Measurements from ENCODE around the gene TRABD2B. TPM values are rescaled to one million over a fixed set of nuclear protein-coding genes. Genes with fewer than 3 reads are reported as not detected.

The TRABD2B gene
- total and polyA plus RNA-seq, 2 of the 13 experiments (the other 11 are each of a cell fraction or from before 2014, with no cell fraction given): 0.04 TPM; not detected in 1

- TF ChIP-seq, protein P1, sequence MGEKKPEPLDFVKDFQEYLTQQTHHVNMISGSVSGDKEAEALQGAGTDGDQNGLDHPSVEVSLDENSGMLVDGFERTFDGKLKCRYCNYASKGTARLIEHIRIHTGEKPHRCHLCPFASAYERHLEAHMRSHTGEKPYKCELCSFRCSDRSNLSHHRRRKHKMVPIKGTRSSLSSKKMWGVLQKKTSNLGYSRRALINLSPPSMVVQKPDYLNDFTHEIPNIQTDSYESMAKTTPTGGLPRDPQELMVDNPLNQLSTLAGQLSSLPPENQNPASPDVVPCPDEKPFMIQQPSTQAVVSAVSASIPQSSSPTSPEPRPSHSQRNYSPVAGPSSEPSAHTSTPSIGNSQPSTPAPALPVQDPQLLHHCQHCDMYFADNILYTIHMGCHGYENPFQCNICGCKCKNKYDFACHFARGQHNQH (CRISPR knock-in tag; IDR thresholded peaks at IDR 0.05): no peak
- no peak for TF ChIP-seq KAT7 (CRISPR knock-in tag; IDR thresholded peaks at IDR 0.05; ENCODE audit: borderline replicate concordance)
- no peak for TF ChIP-seq ZNF792 (CRISPR knock-in tag; IDR thresholded peaks at IDR 0.05)
- TF ChIP-seq ZNF562 (CRISPR knock-in tag; IDR thresholded peaks at IDR 0.05; ENCODE audit: borderline replicate concordance): no peak
- TF ChIP-seq ZNF232 (CRISPR knock-in tag; IDR thresholded peaks at IDR 0.05; ENCODE audit: borderline replicate concordance): no peak
Observed at GRCh38 chr1:47759251-47759935, 237.8 kb downstream of the TRABD2B start (continued).

DNA sequence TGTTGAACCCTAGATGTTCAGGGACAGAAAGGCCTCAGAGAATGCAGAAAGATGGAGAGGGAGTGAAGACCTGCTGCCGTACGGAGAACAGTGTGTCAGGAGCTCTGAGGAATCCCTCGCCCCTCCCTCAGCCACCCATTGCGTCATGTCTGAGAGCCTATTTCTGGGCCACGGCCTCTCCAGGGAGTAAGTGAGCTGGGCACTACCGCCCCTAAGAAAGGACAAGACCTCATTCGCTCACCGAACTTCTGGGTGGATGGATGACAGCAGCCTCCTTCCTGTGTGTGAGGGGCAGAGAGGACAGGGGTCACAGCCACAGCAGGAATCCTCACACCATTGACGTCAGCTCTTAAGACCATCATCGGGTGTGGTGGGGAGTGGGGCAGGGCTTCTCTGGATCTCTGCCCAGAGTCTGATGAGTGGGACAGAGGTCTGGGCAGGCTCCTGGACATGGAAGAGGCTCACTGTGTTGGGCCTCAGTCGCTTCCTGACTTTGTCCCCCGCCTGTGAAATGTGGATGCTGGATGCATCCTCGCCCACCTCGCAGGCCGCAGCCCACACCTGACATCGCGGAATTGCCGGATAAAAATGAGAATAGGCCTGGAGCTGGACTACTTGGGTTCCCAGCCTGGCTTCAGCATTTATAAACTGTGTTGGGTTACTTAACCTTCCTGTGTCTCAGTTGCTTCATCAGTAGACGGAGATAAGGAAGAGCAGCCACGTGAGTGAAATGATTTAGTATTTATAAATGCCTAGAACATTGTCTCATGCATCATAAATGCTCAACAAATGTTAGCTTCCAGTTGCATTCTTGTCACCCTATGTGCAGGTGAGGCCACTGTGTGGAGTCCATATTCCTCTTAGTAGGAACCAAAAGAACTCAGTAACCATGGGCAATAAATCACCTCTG lies 238.6 kb downstream of the TRABD2B start:
- no peaks in the 10 kb centered on the region for H3K36me3 ChIP-seq (replicated peaks in 1 of 2; ENCODE audit: control insufficient read depth in 1 of 2, insufficient read depth in 2 of 2, low read length in 2 of 2)
- no peak overlapping the region for H3K27ac ChIP-seq (ENCODE audit: extremely low read length, insufficient read depth, low read length)
- BruUV-seq (replicated peaks): no TSS peak
- no peaks in the 10 kb centered on the region for H3K9me3 ChIP-seq (ENCODE audit: low read length)
- in situ Hi-C loops (cut with HindIII; ENCODE audit: extremely low pct_ligation_motif_present, low pct_unique_long_range_greater_than_20kb) (no loop called here), intact Hi-C loops (cut with micrococcal nuclease; ENCODE audit: unreplicated experiment) (no loop called here)
- ATAC-seq: no peak
- TF ChIP-seq AGO2 (optimal IDR thresholded peaks at IDR 0.05; ENCODE audit: low read depth, low read length): no peak
- TF ChIP-seq ZNF704 (CRISPR knock-in tag; IDR thresholded peaks at IDR 0.05; ENCODE audit: borderline replicate concordance): no peak
- TF ChIP-seq CREB1 (IDR thresholded peaks at IDR 0.05): 0 out of 2 replicates have a peak, but pooled peaks have one; percentile 3
- no peak for TF ChIP-seq CREB1 (CRISPR knock-in tag; IDR thresholded peaks at IDR 0.05)
- TF ChIP-seq DNMT1 (CRISPR knock-in tag; IDR thresholded peaks at IDR 0.05): no peak
- peak; percentile 38 for TF ChIP-seq CEBPB (IDR thresholded peaks at IDR 0.05; ENCODE audit: borderline replicate concordance, low read depth, low read length)
- H3K4me3 ChIP-seq (replicated peaks in 1 of 3; ENCODE audit: insufficient read depth in 1 of 3, low read depth in 2 of 3, low read length in 3 of 3): no peak overlapping the region
- no peak overlapping the region for H3K9ac ChIP-seq (ENCODE audit: insufficient read depth, low read depth, low read length)
- H4K20me1 ChIP-seq (ENCODE audit: insufficient read depth, low read length): no peaks in the 10 kb centered on the region
- H3K4me2 ChIP-seq (ENCODE audit: low read depth, low read length): no peak overlapping the region
- no peaks in the 10 kb centered on the region for H3K4me1 ChIP-seq (ENCODE audit: insufficient read depth, low read length)
- POLR2A ChIA-PET: no interaction called here
- no peaks in the 10 kb centered on the region for H3K79me2 ChIP-seq (ENCODE audit: insufficient read depth, low read length)
- CTCF ChIA-PET (ENCODE audit: low intra/inter-chr PET ratio, low total read pairs): no interaction called here
- H2AFZ ChIP-seq (ENCODE audit: low read length): no peak overlapping the region
- WGBS (ENCODE audit: low lambda C conversion rate): 46% methylated on average over 13 of the region's 20 CpGs
- no peak for DNase-seq (ENCODE audit: low spot score)
- H3K27me3 ChIP-seq (ENCODE audit: control insufficient read depth in 1 of 2, insufficient read depth in 2 of 2, low read length in 2 of 2): peaks cover 4 to 57% of the 10 kb centered on the region in 2 experiments; a peak in 4 of 5 replicates
- FAIRE-seq: no peak
